ENCODE data around the gene SCN2B. TPM values are rescaled to one million over a fixed set of nuclear protein-coding genes. Genes with fewer than 3 reads are reported as not detected.

SCN2B gene
- total and polyA plus RNA-seq, 2 donors, result 0.79 to 2.7 TPM

DNA sequence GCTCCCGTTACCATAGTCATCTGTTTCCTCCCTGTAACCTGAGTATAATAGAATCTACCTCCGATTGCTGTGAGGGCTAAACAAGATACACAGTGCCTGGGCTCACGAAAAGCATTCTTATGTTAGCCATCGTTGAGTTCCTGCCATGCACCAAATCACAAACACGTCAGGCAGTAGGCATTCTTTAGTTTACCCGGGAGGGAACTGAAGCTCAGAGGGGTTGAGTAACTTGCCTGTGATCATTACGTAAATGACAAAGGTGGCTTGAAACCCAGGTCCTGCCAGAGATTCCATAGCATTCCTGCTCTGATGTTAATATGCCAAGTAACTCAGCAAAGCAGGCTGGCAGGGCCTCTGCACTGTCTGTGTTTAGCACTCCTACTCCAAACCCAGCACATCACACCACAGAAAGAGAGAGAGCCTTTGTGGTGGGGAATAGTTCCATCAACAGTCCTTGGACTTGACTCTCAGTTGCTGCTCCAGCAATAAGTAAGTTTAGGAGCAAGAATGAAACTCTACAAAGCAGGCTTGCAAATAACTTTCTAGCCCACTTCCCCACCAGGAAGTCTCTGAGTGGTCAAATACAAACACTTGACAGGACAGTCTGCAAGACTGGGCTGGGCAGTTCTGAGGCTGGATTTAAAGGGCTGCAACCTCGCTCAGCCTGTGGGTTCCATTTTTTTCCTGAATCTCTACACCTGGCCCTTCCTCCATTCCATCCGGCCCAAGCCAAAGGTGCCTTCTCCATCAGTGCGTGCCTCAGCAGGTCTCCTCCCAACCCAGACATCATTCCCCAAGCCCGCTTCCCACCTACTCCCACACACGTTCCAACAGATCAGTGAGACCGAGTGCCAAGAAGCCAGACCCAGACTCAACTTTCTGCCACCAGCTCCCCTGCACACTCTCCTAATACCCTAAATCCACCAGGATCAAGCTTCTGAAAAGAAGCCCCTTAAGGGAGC, 1.1 kb downstream of the SCN2B start:
- Histone ChIP-seq H3K4me1 (ENCODE audit: insufficient read depth) (no peaks in the 10 kb centered on the region), H3K36me3 (ENCODE audit: insufficient read depth) (no peaks in the 10 kb centered on the region), H3K27ac (ENCODE audit: low read depth) (no peak overlapping the region), H3K4me3 (ENCODE audit: low read depth, low read length) (no peak overlapping the region)
- no peak for DNase-seq (ENCODE audit: extremely low spot score)
- 68% methylated on average over 13 of the region's 13 CpGs for WGBS

DNA sequence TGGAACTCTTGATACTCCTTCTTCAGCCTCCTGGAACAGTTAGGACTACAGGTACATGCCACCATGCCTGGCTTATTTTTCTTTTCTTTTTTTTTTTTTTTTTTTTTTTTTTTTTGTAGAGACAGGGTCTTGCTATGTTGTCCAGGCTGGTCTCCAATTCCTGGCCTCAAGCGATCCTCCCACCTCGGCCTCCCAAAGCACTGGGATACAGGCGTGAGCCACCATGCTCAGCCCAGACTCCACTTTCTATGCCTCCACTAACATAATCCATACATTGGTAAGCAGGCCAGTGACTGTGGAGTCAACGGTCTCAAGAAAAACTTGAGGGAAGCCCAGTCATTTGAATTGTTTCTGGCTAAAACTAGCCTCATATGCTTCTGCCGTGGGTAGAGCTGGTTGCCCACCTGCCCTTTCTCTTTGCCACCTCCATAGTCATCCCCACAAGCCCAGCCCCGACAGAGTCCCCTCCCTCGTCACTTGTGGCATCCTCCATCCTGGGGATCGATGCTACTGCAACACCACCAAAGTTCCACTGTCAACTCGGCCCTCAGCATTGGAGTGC, 2.4 kb downstream of the SCN2B start:
- no peak overlapping the region for H3K4me3 ChIP-seq (ENCODE audit: low read depth, low read length)
- H3K36me3 ChIP-seq (ENCODE audit: insufficient read depth), result no peaks in the 10 kb centered on the region
- no peak for DNase-seq (ENCODE audit: extremely low spot score)
- 92% methylated on average over 9 of the region's 9 CpGs for WGBS
- no peak overlapping the region for H3K27ac ChIP-seq (ENCODE audit: low read depth)
- H3K4me1 ChIP-seq (ENCODE audit: insufficient read depth), result no peaks in the 10 kb centered on the region

DNA sequence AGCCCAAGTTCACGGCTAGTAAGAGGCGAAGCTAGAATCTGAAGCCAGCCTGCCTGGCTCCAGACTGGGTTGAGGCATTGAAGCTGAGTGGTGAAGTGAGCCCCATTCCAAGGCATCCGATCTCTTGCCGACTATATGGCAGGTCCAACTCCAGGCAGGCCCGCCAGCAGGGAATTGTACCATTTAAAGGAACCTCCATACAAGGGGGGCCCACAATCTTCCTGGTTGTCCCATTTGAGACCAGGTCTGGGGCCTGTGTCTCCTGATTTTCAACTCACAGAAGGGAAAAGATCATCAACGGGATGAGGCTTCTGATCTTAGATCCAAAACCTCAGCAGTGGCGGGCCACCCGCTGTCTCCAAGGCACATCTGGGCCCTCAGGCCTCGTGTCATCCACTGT, 4.1 kb downstream of the SCN2B start:
- Histone ChIP-seq H3K36me3 (ENCODE audit: insufficient read depth) (no peaks in the 10 kb centered on the region), H3K4me1 (ENCODE audit: insufficient read depth) (no peaks in the 10 kb centered on the region), H3K27ac (ENCODE audit: low read depth) (no peak overlapping the region), H3K4me3 (ENCODE audit: low read depth, low read length) (no peak overlapping the region)
- 91% methylated on average over 9 of the region's 9 CpGs for WGBS
- no peak for DNase-seq (ENCODE audit: extremely low spot score)

DNA sequence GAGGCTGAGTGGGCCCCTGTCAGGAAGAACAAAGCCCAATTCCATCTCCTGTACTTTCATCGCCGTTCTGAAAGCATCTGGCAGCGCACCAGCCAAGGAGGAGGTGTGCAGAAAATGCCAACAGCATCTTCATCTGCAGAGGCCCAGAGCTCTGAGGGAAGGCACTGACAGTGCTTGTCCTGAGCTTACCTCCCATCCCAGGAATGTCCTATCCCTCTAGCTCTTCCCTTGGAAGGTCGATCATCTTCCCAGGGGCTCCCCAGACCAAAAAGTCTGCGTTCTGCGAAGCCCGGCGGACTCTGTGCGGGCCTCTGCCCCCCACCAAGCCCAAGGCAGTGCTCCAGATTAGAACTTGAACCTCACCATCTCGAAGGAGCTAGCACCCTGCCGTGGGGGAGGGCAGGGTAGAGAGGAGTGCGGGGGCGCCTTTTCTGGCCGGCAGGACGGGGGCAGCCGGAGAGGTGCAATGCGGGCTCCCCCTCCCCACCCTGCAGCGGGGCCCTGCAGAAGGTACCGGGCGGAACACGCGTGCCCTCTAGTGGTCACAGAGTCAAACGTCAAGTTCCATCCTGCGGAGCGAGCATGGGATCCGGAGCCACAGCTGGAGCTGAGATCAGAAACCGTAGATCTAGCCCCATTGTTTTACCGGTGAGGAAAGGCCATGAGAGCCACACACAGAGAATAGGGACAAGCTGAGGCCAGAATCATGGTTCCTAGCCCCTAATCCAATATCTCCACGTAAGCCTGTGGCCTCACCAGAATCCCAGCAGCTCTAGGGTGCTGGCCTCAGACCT, 5.0 kb downstream of the SCN2B start:
- DNase-seq (ENCODE audit: extremely low spot score), result peak; percentile 28
- Histone ChIP-seq H3K4me3 (ENCODE audit: low read depth, low read length) (no peak overlapping the region), H3K4me1 (ENCODE audit: insufficient read depth) (no peaks in the 10 kb centered on the region), H3K36me3 (ENCODE audit: insufficient read depth) (no peaks in the 10 kb centered on the region), H3K27ac (ENCODE audit: low read depth) (no peak overlapping the region)
- WGBS, result 7% methylated on average over 29 of the region's 29 CpGs

DNA sequence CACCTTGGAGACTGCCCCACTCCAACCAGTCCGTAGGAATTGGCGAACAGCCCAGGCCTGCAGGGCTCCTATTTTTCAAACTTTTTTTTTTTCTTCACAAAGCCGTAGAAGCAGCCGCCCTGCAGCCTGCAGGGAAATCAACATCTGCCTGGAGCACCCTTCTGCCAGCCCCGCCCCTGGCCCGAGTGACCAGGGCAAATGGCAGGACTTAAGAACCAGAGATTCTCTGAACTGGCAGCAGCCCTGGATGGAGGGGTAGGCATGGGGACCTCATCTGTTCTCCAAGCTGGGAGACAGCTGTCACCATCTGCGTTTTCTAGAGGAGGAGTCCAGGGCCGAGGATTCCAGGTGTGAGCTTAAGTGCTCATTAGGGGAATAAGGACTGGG, 5.6 kb downstream of the SCN2B start:
- Histone ChIP-seq H3K4me3 (ENCODE audit: low read depth, low read length) (no peak overlapping the region), H3K36me3 (ENCODE audit: insufficient read depth) (no peaks in the 10 kb centered on the region), H3K4me1 (ENCODE audit: insufficient read depth) (no peaks in the 10 kb centered on the region), H3K27ac (ENCODE audit: low read depth) (no peak overlapping the region)
- WGBS, result 63% methylated on average over 8 of the region's 8 CpGs
- no peak for DNase-seq (ENCODE audit: extremely low spot score)

DNA sequence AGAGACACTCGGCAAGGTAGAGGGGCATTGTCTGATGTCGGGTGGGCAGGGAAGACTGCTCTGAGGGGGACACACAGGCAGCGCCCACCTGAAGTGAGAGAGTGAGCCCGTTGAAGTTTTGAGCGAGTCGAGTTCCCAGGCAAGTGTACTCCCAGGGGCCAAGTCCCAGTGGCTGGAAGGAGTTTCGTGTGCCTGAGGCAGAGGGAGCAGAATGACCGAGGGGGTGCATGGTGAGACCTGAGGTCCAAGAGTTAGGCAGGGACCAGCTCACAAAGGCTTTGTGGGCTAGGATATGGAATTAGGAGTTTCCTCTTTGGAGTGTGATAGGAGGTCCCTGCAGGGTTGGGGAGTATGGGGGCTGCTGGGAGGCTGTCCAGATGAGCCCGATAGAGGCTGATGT, 6.2 kb downstream of the SCN2B start:
- Histone ChIP-seq H3K4me1 (ENCODE audit: insufficient read depth) (no peaks in the 10 kb centered on the region), H3K36me3 (ENCODE audit: insufficient read depth) (no peaks in the 10 kb centered on the region), H3K27ac (ENCODE audit: low read depth) (no peak overlapping the region), H3K4me3 (ENCODE audit: low read depth, low read length) (no peak overlapping the region)
- WGBS, result 84% methylated on average over 9 of the region's 9 CpGs
- DNase-seq (ENCODE audit: extremely low spot score), result no peak

DNA sequence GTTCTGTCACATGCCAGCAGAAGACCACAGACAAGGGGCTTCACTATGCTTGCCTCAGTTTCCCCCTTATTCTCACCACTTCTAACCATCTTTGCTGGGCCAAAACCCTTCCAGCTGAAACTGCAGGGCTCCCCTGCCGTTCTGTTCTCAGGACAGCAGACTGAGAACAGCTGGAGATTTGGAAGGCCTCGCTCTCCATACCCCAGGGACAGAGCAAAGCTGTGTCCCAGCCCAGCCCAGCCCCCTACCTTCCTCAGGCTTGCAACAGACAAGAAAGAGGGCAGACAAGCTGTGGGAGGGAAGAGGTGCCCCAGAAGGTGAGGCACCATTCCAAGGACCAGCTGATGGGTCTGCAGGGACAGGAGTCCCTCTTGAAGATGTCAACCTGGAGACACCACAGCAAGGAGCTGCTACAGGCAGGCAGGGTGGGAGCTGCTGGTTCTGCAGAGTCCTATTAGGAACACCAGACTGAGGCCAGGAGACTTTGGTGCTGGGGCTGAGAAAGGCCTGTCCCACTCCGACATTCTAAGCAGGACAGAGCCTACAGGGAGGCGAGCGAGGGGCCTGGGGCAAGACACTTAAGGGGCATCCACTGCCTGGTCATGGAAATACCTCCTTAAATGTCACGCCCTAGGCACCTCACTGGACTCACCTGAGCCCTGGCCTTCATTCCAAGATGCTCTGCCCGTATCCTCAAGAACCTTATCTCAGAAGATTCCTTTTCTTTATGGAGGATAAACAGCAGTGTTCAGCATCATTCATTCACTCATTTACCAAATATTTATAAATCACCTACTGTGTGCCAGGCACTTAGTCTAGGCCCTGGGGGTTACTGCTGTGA, 6.9 kb downstream of the SCN2B start:
- Histone ChIP-seq H3K36me3 (ENCODE audit: insufficient read depth) (no peaks in the 10 kb centered on the region), H3K27ac (ENCODE audit: low read depth) (no peak overlapping the region), H3K4me1 (ENCODE audit: insufficient read depth) (no peaks in the 10 kb centered on the region), H3K4me3 (ENCODE audit: low read depth, low read length) (no peak overlapping the region)
- WGBS, result 82% methylated on average over 7 of the region's 7 CpGs
- DNase-seq (ENCODE audit: extremely low spot score), result no peak

DNA sequence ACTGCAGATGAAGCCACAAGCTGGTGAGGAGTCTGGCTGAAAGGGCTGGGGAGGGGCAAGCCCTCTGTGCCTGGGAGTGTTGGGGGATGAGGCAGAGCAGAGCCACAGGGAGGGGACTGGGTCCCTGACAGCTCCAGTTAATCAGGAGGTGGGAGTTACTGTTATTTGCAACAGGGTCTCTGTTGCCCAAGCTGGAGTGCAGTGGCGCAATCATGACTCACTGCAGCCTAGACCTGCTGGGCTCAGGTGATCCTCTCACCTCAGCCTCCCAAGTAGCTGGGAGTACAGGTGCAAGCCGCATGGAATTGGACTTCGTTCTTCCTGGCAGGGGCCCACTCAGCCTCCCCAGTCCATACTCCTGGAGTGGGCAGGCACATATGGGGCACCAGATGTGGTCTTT, 7.7 kb downstream of the SCN2B start:
- WGBS, result 96% methylated on average over 3 of the region's 3 CpGs
- Histone ChIP-seq H3K36me3 (ENCODE audit: insufficient read depth) (no peaks in the 10 kb centered on the region), H3K27ac (ENCODE audit: low read depth) (no peak overlapping the region), H3K4me1 (ENCODE audit: insufficient read depth) (no peaks in the 10 kb centered on the region), H3K4me3 (ENCODE audit: low read depth, low read length) (no peak overlapping the region)
- no peak for DNase-seq (ENCODE audit: extremely low spot score)

DNA sequence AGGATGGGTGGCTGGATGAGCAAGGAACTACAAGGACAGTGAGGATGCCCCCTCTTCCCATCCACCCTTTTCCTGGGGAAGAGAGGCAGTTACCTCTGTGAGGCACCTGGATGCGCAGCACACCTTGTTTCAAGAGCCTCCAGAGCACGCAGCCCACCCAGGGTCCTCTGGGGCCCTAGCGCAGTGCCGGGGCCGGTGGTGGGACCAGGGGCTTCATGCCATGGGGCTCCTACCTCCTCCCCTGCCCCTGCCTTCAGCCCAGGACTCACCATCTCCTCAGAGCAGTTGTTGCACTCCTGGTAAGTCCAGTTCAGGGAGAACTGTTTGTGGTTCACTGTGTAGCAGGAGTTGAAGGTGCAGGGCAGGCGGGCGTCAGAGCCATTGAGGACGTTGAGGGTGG, 8.1 kb downstream of the SCN2B start:
- 88% methylated on average over 8 of the region's 8 CpGs for WGBS
- Histone ChIP-seq H3K27ac (ENCODE audit: low read depth) (no peak overlapping the region), H3K36me3 (ENCODE audit: insufficient read depth) (no peaks in the 10 kb centered on the region), H3K4me3 (ENCODE audit: low read depth, low read length) (no peak overlapping the region), H3K4me1 (ENCODE audit: insufficient read depth) (no peaks in the 10 kb centered on the region)
- no peak for DNase-seq (ENCODE audit: extremely low spot score)

DNA sequence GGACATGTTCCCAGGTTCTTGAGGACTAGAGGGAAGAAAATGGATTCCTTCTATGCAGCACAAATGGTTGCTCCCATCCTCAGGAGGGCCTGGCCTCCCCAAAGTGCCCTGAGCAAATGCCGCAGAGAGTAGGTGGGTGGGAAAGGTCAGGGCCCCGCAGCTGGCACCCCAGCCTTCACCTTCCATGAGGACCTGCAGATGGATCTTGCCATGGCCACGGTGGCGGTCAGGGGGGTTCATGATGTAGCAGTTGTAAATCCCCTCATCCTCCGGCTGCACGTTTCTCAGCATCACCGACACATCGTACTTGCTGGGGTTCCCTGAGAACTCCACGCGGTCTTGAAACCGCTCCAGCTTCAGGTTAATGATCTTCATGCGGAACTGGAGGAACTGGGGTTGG, 8.5 kb downstream of the SCN2B start:
- DNase-seq (ENCODE audit: extremely low spot score), result no peak
- WGBS, result 87% methylated on average over 12 of the region's 12 CpGs

DNA sequence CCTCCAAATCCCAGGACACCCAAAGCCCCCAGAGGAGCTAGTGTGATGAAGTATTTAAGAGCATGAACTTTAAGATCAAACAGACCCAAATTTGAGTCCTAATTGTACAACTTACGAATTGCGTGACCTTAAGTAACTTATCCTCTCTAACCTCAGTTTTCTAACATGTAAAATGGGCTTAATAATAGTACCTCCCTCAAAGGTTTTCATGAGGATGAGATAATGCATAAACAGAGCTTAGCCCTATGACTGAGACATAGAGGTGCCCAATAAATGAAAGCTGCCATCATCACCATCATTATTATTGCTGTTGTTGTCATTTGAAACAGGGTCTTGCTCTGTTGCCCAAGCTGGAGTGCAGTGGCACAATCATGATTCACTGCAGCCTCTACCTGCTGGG, 9.2 kb downstream of the SCN2B start:
- Histone ChIP-seq H3K27ac (ENCODE audit: low read depth) (no peak overlapping the region), H3K4me1 (ENCODE audit: insufficient read depth) (no peaks in the 10 kb centered on the region), H3K36me3 (ENCODE audit: insufficient read depth) (no peaks in the 10 kb centered on the region), H3K4me3 (ENCODE audit: low read depth, low read length) (no peak overlapping the region)
- WGBS, result 97% methylated on average over 2 of the region's 2 CpGs
- DNase-seq (ENCODE audit: extremely low spot score), result no peak

More for the DNA sequence above, 8.5 kb downstream of the SCN2B start:
- Histone ChIP-seq H3K36me3 (ENCODE audit: insufficient read depth) (no peaks in the 10 kb centered on the region), H3K4me1 (ENCODE audit: insufficient read depth) (no peaks in the 10 kb centered on the region), H3K27ac (ENCODE audit: low read depth) (no peak overlapping the region), H3K4me3 (ENCODE audit: low read depth, low read length) (no peak overlapping the region)

DNA sequence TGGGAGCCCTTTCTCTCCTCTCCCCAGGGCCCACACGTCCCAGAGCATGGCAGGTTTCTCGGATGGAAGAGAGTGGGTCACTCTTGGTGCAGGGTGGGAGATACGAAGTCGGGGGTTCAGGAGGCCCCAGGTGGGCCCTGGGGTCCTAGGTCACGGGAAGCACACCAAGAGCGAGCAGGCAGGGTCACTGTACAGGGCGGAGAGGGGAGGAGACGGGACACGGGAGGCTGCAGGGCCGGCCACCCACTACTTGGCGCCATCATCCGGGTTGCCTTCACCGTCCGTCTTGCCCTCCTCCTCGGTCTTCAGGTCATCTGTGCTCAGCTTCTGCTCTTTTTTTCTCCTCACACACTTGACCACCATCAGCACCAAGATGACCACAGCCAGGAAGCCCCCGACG, 9.8 kb downstream of the SCN2B start:
- H3K36me3 ChIP-seq (ENCODE audit: insufficient read depth), result no peaks in the 10 kb centered on the region
- WGBS, result 90% methylated on average over 17 of the region's 17 CpGs
- no peak overlapping the region for H3K4me3 ChIP-seq (ENCODE audit: low read depth, low read length)
- no peak for DNase-seq (ENCODE audit: extremely low spot score)
- H3K4me1 ChIP-seq (ENCODE audit: insufficient read depth), result no peaks in the 10 kb centered on the region
- no peak overlapping the region for H3K27ac ChIP-seq (ENCODE audit: low read depth)

DNA sequence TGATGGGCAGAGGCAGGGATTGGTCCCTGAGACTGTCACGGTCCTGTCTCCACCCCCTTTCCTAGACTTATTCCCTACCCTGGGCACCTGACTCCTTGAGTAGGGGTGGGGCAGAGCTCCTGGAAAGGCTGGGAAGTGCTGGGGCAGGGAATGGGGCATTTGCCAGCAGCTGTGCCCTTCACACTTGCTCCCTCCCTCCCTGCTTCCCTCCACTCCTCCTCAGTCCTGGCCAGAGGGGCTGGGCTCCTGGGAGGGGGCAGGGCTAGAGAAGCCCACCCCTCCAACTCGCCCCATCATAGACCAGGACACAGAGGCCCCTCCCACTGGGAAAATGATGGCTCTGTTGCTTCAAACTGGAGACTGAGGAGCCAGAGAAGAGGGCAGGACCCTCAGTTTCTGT, 11.6 kb downstream of the SCN2B start:
- no peak overlapping the region for H3K27ac ChIP-seq (ENCODE audit: low read depth)
- no peak overlapping the region for H3K4me3 ChIP-seq (ENCODE audit: low read depth, low read length)
- DNase-seq (ENCODE audit: extremely low spot score), result no peak
- no peaks in the 10 kb centered on the region for H3K36me3 ChIP-seq (ENCODE audit: insufficient read depth)
- H3K4me1 ChIP-seq (ENCODE audit: insufficient read depth), result no peaks in the 10 kb centered on the region
- 71% methylated on average over 2 of the region's 2 CpGs for WGBS
